IMR-90 (cell line): ENCODE data around the gene MRPL23.

Source experiments
- CTCF ChIP-seq: conservative IDR thresholded peaks from 2 replicates; pipeline ENCODE4 v1.5.1; 2012; ENCODE audit warnings: mild to moderate bottlenecking, low read depth, low read length, improper control_type of control experiment
- MXI1 ChIP-seq: IDR thresholded peaks from 2 replicates; pipeline ENCODE4 v1.6.1; 2012; ENCODE audit warnings: low read depth, mild to moderate bottlenecking, low read length, moderate library complexity, borderline replicate concordance
- POLR2A ChIP-seq: IDR thresholded peaks from 2 replicates; pipeline ENCODE4 v1.6.1; 2012; ENCODE audit warnings: mild to moderate bottlenecking, low read depth, low read length
- RAD21 ChIP-seq: IDR thresholded peaks from 2 replicates; pipeline ENCODE4 v1.6.1; 2012; ENCODE audit warnings: low read length, improper control_type of control experiment
- RCOR1 ChIP-seq: IDR thresholded peaks from 2 replicates; pipeline ENCODE4 v1.6.1; 2012; ENCODE audit warnings: mild to moderate bottlenecking, low read length, improper control_type of control experiment; ENCODE audit not compliant: insufficient replicate concordance
- USF2 ChIP-seq: fragments of 150-350 bp; IDR thresholded peaks from 2 replicates; pipeline ENCODE4 v1.6.1; 2017; ENCODE audit warnings: mild to moderate bottlenecking, antibody characterized with exemption, low read length, low read depth

DNA sequence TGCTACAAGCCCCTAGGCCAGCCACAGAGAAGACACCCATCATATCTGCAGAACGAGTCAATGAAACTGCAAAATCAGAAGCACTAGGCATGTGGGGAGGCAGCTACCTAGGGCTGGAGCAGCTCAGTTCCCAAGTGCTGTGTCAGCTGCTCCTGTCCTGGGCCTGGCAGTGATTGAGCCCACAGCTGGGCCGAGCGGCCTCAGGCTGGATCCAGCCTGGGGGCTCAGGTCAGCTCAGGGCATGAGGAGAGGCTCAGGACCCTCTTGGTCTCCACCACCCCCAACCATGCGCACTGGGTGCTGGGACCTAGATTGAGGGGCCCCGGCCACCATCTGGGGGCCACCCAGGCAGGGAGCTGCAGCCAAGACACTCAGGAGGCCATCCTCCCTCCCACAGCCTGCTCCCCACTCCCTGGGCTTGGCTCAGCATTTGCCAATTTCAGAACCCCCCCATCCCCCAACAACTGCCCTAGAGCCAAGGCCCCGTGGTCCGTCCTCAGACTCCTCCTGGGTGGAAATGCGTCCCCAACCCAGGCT, 30.1 kb upstream of the MRPL23 start:
- TF ChIP-seq CTCF = no peak
- no peak for TF ChIP-seq RCOR1
- TF ChIP-seq MXI1 = no peak
- TF ChIP-seq POLR2A = no peak
- no peak for TF ChIP-seq USF2
- TF ChIP-seq RAD21 = no peak
